Osteocyte (in vitro differentiated cells): ENCODE results near the gene EPN2. TPM values are rescaled to one million over a fixed set of nuclear protein-coding genes. Genes with fewer than 3 reads are reported as not detected.

ENCODE experiments used
- DNase-seq: peaks from one replicate; pipeline ENCODE4 v3.0.0; 2021; ENCODE audit warnings: mixed read lengths; ENCODE audit not compliant: unreplicated experiment; ENCODE audit errors: extremely low spot score
- H3K27ac Mint-ChIP-seq: one replicate; pipeline ENCODE4 v1.8.0; 2021; ENCODE audit warnings: mild to moderate bottlenecking, mixed read lengths; ENCODE audit not compliant: unreplicated experiment
- H3K27me3 Mint-ChIP-seq: one replicate; pipeline ENCODE4 v1.8.0; 2021; ENCODE audit warnings: mixed read lengths; ENCODE audit not compliant: unreplicated experiment
- H3K36me3 Mint-ChIP-seq: one replicate; pipeline ENCODE4 v1.8.0; 2021; ENCODE audit warnings: mixed read lengths; ENCODE audit not compliant: unreplicated experiment
- H3K4me1 Mint-ChIP-seq: one replicate; pipeline ENCODE4 v1.8.0; 2021; ENCODE audit warnings: mixed read lengths; ENCODE audit not compliant: unreplicated experiment
- H3K4me3 Mint-ChIP-seq: one replicate; pipeline ENCODE4 v1.8.0; 2021; ENCODE audit warnings: mild to moderate bottlenecking, moderate library complexity, mixed read lengths; ENCODE audit not compliant: unreplicated experiment
- H3K9me3 Mint-ChIP-seq: one replicate; pipeline ENCODE4 v1.8.0; 2021; ENCODE audit warnings: mixed read lengths; ENCODE audit not compliant: unreplicated experiment
- total RNA-seq: library from RNA; stranded (reverse); gene quantifications from 2 replicates; pipeline ENCODE4 v1.2.1, GENCODE V29; 2021
- TF ChIP-seq, protein P1 (sequence below): fragments of 200-600 bp; sonication (generic); IDR thresholded peaks from 2 replicates; pipeline ENCODE4 v1.5.0; 2021; ENCODE audit warnings: antibody characterized with exemption, mild to moderate bottlenecking, moderate library complexity

The EPN2 gene
- total RNA-seq, 1 donor from 2014 or later: 54.7 TPM

DNA sequence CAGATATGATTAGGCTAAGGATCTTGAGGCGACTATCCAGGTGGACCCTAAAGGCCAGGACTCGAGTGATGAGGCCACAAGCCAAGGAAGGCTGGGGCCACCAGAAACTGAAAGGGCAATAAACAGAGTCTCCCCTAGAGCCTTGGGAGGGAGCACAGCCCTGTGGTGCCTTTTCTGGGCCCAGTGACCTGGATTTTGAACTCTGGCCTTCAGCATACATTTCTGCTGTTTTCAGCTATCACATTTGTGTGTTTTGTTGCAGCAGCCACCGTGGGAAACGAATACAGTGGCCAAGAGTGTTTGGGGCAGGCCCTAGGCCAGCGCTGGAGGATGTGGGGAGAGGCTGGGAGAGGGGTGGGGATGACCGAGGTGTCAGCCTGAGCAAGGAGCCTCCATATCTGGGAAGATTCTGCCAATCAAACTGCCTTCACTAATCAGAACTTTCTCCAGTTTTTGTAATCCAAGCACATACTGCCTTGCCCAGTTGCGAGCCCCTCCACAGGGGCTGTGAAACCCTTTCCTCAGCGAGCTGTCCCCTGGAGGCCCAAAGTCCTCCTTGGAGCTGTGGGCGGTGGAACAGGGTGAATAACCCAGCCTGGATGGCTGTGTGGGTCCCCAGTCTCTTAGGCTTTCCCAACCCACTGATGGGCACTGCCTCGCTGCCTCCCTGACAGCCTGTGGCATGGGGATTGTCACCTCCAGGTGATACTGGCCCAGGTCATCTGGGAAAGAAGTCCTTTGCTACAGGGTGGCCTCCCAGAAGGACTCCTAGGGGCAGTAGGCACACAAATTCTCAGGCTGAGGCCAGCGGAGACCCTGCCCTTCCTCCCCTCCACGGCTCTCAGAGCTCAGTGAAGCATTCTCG lies 108.6 kb downstream of the EPN2 start:
- Mint-ChIP-seq H3K36me3 (peaks cover 2% of the 10 kb centered on the region), H3K9me3 (no peaks in the 10 kb centered on the region), H3K4me1 (peaks cover 42% of the 10 kb centered on the region), H3K4me3 (no peak overlapping the region), H3K27me3 (no peaks in the 10 kb centered on the region), H3K27ac (peak overlapping the region; percentile 88)
- TF ChIP-seq, protein P1, sequence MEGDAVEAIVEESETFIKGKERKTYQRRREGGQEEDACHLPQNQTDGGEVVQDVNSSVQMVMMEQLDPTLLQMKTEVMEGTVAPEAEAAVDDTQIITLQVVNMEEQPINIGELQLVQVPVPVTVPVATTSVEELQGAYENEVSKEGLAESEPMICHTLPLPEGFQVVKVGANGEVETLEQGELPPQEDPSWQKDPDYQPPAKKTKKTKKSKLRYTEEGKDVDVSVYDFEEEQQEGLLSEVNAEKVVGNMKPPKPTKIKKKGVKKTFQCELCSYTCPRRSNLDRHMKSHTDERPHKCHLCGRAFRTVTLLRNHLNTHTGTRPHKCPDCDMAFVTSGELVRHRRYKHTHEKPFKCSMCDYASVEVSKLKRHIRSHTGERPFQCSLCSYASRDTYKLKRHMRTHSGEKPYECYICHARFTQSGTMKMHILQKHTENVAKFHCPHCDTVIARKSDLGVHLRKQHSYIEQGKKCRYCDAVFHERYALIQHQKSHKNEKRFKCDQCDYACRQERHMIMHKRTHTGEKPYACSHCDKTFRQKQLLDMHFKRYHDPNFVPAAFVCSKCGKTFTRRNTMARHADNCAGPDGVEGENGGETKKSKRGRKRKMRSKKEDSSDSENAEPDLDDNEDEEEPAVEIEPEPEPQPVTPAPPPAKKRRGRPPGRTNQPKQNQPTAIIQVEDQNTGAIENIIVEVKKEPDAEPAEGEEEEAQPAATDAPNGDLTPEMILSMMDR: no peak
- no peak for DNase-seq

DNA sequence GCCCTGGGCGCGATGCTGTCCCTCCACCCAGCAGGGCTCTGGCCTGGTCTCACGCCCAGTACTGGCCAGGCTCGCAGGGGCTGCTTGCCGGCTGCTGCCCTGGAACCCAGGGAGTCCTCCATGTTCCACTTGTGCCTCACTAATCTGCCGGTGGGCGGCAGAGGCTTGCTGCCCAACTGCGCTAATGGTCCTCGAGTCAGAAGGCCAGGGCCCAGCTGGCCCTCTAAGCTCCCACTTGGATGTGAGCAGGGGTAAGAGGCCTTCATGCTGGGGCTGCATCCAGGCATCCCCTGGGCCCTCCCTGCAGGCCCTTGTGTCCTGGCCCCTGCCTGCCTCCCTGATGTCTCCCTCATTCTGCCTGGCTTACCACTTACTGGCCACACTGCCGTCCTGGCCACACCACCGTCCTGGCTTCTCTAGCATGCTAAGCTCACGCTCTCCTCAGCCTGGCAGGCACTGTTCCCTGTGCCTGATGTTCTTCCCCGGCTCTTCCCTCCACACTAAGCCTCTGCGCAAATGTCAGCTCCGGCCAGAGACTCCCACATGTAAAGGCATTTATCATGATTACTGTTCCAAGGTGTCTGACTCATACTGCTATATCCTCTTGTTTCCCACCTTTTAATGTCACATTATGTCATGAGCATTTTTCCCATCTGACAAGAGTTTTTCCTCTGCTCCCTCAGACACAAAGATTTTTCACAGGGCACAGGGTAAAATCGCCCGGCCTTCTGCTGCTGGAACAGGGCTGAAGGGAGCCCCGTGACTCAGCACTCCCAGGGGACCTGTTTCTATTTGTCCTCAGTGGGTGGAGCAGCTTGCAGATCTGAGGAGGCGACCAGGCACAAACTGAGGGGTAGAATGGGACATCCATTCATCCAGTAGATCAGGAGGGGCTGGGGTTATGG lies 109.4 kb downstream of the EPN2 start:
- H3K9me3 Mint-ChIP-seq: no peaks in the 10 kb centered on the region
- no peak overlapping the region for H3K4me3 Mint-ChIP-seq
- H3K27ac Mint-ChIP-seq: peak overlapping the region; percentile 88
- no peaks in the 10 kb centered on the region for H3K27me3 Mint-ChIP-seq
- H3K36me3 Mint-ChIP-seq: peaks cover 8% of the 10 kb centered on the region
- TF ChIP-seq, protein P1: no peak
- H3K4me1 Mint-ChIP-seq: peaks cover 36% of the 10 kb centered on the region
- no peak for DNase-seq

DNA sequence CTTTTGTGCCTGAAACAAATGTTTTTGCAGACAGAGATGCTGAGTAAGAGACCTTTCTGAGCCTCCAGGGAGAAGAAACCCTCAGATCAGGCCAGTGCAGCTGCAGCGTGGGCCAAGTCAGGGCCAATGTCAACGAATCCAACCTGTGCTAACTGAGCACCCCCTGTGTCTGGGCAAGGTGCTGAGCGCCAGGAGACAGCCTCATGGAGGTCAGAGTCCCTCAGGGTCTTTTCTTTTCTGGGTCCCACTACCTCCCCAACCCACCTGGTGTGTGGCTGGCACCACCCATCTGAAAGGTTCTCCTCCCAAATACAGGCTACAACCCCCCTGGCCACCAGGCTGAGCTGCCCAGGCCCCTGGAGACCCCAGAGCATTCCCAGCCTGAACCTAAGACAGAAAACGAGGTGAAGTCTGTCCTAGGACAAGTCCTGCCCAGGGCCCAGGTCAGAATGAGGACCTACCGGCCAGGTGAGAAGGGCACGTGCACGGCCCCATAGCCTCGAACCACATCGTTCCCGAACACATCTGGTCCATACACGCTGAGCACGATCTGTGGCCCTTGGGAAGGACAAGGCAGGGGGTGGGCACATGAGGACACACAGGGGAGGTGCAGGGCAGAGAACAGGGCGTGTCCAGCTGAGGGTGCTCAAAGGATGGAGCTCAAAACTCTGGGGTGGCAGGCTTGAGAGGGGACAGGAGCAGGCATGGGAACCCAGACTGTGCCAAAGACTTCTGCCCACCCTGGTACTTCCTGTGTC lies 110.3 kb downstream of the EPN2 start:
- Mint-ChIP-seq H3K4me3 (no peak overlapping the region), H3K4me1 (peaks cover 28% of the 10 kb centered on the region), H3K36me3 (peaks cover 8% of the 10 kb centered on the region), H3K27ac (peak overlapping the region; percentile 88), H3K27me3 (no peaks in the 10 kb centered on the region), H3K9me3 (no peaks in the 10 kb centered on the region)
- no peak for DNase-seq
- TF ChIP-seq, protein P1: no peak

DNA sequence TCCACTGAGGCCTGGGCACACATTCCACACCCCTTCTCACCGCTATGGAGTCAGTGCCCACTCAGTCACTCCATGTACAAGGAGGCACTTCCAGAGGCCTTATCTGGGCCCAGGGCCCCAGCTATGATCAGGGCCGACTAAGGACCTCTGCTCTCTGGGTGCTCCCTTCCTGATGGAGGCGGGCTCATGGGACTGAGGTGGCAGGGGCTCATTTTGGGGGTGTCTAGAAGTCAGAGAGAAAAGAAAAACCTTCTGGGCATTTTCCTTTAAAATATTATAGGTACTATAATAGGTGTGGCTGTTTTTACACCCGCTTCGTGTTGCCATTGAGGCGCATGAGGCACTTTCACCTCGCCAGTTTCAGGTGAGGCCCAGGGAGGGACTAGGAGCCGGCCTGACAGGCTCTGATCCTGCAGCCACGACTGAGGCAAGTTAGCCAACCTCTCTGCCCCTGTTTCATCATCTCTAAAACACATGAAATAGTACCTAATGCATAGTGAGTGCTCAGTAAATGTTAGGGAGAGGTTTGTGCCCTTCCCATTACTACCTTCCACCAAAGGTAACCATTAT lies 111.0 kb downstream of the EPN2 start:
- Mint-ChIP-seq H3K36me3 (peaks cover 8% of the 10 kb centered on the region), H3K9me3 (no peaks in the 10 kb centered on the region), H3K27me3 (no peaks in the 10 kb centered on the region), H3K4me1 (peaks cover 28% of the 10 kb centered on the region), H3K4me3 (no peak overlapping the region), H3K27ac (no peak overlapping the region)
- no peak for DNase-seq
- TF ChIP-seq, protein P1: no peak
